Measurements from ENCODE around the gene TNNT1.

The TNNT1 gene

GRCh38 chr19:55088543-55089341 is 60.3 kb downstream of the TNNT1 start:
- TF ChIP-seq RAD21 (IDR thresholded peaks at IDR 0.05; ENCODE audit: low read depth) = 0 out of 2 replicates have a peak, but pooled peaks have one; percentile 3
- no peak for TF ChIP-seq TEAD4 (IDR thresholded peaks at IDR 0.05)
- no peak for TF ChIP-seq MAX (IDR thresholded peaks at IDR 0.05)

GRCh38 chr19:55088021-55088451 is 61.0 kb downstream of the TNNT1 start:
- TF ChIP-seq CEBPB (IDR thresholded peaks at IDR 0.05) (no peak), USF1 (IDR thresholded peaks at IDR 0.05) (no peak), RAD21 (IDR thresholded peaks at IDR 0.05; ENCODE audit: low read depth) (no peak), REST (IDR thresholded peaks at IDR 0.05; ENCODE audit: low read depth) (no peak), MAX (IDR thresholded peaks at IDR 0.05) (no peak), EP300 (IDR thresholded peaks at IDR 0.05; ENCODE audit: borderline replicate concordance) (no peak), TAF1 (IDR thresholded peaks at IDR 0.05; ENCODE audit: low read depth) (no peak), TEAD4 (IDR thresholded peaks at IDR 0.05) (no peak), FOXM1 (IDR thresholded peaks at IDR 0.05; ENCODE audit: borderline replicate concordance, low read depth) (no peak), YY1 (IDR thresholded peaks at IDR 0.05; ENCODE audit: low read depth) (no peak)

- TF ChIP-seq MAX (IDR thresholded peaks at IDR 0.05) (no peak), USF1 (IDR thresholded peaks at IDR 0.05) (no peak), NFIC (IDR thresholded peaks at IDR 0.05) (no peak), ZBTB7A (IDR thresholded peaks at IDR 0.05; ENCODE audit: low read depth) (no peak), EP300 (IDR thresholded peaks at IDR 0.05; ENCODE audit: borderline replicate concordance) (no peak), TEAD4 (IDR thresholded peaks at IDR 0.05) (no peak)
Measured at GRCh38 chr19:55087542-55087901, 61.5 kb downstream of the TNNT1 start.

- TF ChIP-seq MAX (IDR thresholded peaks at IDR 0.05) (no peak), FOXM1 (IDR thresholded peaks at IDR 0.05; ENCODE audit: borderline replicate concordance, low read depth) (no peak), TCF12 (IDR thresholded peaks at IDR 0.05; ENCODE audit: low read depth) (no peak), YY1 (IDR thresholded peaks at IDR 0.05; ENCODE audit: low read depth) (no peak), EGR1 (IDR thresholded peaks at IDR 0.05) (no peak), USF1 (IDR thresholded peaks at IDR 0.05) (no peak), CEBPB (IDR thresholded peaks at IDR 0.05) (no peak), NFIC (IDR thresholded peaks at IDR 0.05) (no peak)
Measured at GRCh38 chr19:55086730-55087541, 62.1 kb downstream of the TNNT1 start.

GRCh38 chr19:55085923-55086715 is 62.9 kb downstream of the TNNT1 start:
- TF ChIP-seq TAF1 (IDR thresholded peaks at IDR 0.05; ENCODE audit: low read depth) (no peak), YY1 (IDR thresholded peaks at IDR 0.05; ENCODE audit: low read depth) (no peak)

GRCh38 chr19:55084416-55084815 is 64.6 kb downstream of the TNNT1 start:
- no peak for TF ChIP-seq EP300 (IDR thresholded peaks at IDR 0.05; ENCODE audit: borderline replicate concordance)
- TF ChIP-seq ZBTB7A (IDR thresholded peaks at IDR 0.05; ENCODE audit: low read depth) = no peak
- TF ChIP-seq TCF12 (IDR thresholded peaks at IDR 0.05; ENCODE audit: low read depth) = no peak
- no peak for TF ChIP-seq REST (IDR thresholded peaks at IDR 0.05; ENCODE audit: low read depth)
- no peak for TF ChIP-seq RAD21 (IDR thresholded peaks at IDR 0.05; ENCODE audit: low read depth)
- no peak for TF ChIP-seq CREB1 (IDR thresholded peaks at IDR 0.05; ENCODE audit: low read depth)
- no peak for TF ChIP-seq TEAD4 (IDR thresholded peaks at IDR 0.05)
